ENCODE data around the gene LSM2.
"Not testable (repeated sequence)": the region's sequence is repeated elsewhere in the genome, so short reads cannot be mapped to it uniquely, and the experiment has no call there.

The LSM2 gene

DNA sequence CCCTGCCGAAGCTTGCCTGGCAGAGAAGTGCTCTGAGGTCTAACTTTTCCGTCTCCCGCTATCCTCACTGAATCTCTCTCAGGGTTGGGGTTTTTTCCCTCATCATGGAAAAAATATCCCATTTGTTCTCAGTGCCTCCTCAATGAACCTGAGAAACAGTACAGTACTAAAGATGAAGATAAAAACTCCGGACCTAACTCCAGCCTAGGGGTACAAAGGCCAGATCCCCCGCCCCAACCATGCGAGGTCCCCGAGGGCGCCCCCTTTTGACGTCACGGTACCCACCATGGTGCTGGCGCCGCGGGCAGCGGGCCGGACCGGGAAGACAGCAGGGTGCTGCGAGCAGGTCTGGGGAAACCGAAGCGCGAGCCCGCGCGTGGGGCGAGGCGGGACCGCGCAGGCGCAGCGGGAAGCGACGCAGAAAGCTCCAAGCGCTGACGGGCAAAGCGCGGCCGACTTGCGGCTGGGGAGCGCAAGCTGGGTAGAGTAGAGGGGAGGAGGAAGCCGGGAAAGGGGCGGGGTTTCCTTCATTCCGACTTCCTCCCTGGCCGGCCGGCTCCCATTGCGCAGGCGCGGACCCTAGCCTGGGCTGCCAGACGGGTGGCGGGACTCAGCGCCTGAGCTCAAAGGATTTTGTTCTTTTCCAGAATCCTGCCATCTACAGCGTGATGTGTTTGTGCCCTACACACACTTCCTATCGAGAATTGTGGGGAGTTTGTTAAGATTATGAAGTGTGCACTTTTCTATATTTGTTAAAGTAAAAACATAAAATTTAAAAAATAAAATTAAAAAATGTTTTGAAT lies at the start of gene LSM2:
LSM2 (minus strand) TSS at position 497 of the 803 bp plus-strand sequence; CDS start at position 288, 209 bp downstream.
- peak; percentile 96 for DNase-seq (ENCODE audit: extremely low spot score, insufficient read length, low read depth)
- peak; percentile 93 for FAIRE-seq

DNA sequence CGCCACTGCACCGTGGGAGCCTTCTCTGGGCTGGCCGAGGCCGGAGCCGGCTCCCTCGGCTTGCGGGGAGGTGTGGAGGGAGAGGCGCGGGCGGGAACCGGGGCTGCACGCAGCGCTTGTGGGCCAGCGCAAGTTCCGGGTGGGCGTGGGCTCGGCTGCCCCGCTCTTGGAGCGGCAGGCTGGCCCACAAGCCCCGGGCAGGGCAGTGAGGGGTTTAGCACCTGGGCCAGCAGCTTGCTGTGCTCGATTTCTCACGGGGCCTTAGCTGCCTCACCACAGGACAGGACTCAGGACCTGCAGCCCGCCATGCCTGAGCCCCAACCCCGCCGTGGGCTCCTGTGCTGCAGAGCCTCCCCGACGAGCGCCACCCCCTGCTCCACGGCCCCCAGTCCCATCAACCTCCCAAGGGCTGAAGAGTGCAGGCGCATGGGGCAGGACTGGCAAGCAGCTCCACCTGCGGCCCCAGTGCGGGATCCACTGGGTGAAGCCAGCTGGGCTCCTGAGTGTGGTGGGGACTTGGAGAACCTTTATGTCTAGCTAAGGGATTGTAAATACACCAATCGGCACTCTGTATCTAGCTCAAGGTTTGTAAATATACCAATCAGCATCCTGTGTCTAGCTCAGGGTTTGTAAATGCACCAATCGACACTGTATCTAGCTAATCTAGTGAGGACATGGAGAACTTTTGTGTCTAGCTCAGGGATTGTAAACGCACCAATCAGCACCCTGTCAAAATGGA lies 45.4 kb upstream of the LSM2 start:
- DNase-seq (ENCODE audit: extremely low spot score, insufficient read length, low read depth); FAIRE-seq: not testable (repeated sequence)

DNA sequence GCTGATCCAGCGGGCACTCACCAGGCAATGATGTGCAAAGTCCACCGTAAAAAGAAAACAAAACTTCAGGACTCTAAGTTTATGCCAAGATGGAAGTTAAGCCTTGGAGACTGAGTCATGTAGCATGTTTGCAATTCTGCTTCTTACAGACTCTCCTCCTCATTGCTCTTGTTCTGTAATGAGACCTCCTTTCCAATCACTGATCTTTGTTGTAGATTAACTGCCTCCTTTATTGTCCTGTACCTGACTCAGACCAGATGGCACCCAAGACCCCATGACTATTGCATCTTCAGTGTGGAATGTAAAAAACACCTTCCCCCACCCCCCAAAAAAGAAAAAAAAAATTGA lies 44.7 kb upstream of the LSM2 start:
- FAIRE-seq (no peak), DNase-seq (ENCODE audit: extremely low spot score, insufficient read length, low read depth) (no peak)

DNA sequence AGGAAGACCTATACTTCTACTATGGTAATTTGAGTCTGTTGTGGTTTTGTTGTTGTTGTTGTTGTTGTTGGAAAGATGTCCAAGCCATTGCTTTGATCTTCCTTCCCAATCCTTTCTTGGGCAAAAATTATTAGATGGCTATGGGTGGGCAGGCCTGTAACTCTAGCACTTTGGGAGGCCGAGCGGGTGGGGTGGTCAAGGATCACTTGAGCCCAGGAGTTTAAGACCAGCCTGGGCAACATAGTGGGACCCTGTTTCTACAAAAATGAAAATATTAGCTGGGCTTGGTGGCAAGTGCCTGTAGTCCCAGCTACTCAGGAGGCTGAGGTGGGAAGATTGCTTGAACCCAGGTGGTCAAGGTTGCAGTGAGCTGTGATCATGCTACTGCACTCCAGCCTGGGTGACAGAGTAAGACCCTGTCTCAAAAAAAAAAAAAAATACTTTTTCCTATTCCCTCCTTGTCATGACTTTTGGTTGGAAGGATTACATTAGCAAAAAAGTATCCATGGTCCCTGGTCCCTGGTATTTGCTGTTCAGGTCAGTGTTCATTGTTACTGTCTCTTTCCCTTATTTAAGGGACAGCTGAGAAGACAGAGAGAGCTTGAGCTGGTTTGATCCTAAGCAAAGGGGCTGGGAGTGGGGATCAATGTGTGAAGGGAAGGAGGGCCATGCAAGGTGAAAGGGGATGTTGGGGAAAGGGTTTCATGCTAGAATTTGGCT lies 44.2 kb upstream of the LSM2 start:
- DNase-seq (ENCODE audit: extremely low spot score, insufficient read length, low read depth) (no peak), FAIRE-seq (no peak)

DNA sequence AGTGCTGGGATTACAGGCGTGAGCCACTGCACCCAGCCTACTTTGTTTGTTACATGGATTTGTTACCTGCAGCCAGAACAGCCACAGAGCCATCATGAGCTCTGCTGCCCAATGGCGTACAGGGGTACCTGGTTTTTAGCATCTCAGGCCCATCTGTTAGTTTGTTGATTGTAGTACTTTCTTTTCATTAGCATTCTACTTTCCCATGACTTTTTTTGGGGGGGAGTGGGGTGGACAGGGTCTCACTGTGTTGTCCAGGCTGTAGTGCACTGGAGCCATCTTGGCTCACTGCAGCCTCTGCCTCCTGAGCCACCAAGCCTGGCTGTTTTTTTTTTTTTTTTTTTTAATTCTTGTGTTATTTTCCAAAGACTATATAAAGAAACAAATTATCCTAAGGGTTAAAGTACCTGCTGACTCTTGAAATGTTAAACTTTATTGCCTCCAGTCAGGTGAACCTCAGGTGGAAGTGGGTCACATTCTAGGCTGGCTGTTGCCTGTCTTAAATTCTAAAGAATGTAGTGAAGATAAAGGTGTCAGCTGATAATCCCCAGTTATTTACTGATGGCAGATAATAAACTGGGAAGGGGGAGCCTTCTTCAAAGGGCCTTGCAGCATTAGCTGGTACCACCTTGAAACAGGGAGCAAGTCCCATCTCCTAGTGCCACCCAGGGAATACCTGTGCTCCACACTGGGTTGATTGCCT lies 40.7 kb upstream of the LSM2 start:
- FAIRE-seq (no peak), DNase-seq (ENCODE audit: extremely low spot score, insufficient read length, low read depth) (no peak)

DNA sequence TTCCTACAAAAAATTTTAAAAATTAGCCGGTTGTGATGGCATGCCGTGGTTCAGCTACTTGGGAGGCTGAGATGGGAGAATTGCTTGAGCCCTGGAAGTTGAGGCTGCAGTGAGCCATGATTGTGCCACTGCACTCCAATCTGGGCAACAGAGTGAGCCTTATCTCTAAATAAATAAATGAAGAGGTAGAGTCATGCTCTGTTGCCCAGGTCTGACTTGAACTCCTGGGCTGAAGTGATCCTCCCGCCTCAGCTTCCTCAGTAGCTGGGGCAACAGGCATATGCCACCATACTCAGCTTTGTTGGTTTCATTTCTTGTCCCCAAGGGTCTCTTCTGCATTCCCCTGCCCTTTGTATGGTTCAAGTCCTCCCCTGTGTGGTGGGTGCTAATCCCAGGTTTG lies 37.7 kb upstream of the LSM2 start:
- DNase-seq (ENCODE audit: extremely low spot score, insufficient read length, low read depth): no peak
- FAIRE-seq: no peak

DNA sequence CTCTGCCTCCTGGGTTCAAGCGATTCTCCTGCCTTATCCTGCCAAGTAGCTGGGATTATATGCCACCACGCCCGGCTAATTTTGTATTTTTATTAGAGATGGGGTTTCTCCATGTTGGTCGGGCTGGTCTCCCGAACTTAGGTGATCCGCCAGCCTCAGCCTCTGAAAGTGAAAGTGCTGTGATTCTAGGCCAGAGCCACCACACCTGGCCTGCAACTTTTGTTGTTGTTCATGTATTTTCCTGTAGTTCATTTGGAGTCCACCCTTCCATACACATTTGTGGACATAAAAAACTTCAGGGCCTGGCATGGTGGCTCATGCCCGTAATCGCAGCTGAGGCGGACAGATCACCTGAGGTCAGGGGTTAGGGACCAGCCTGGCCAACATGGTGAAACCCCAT lies 35.3 kb upstream of the LSM2 start:
- no peak for DNase-seq (ENCODE audit: extremely low spot score, insufficient read length, low read depth)
- no peak for FAIRE-seq

DNA sequence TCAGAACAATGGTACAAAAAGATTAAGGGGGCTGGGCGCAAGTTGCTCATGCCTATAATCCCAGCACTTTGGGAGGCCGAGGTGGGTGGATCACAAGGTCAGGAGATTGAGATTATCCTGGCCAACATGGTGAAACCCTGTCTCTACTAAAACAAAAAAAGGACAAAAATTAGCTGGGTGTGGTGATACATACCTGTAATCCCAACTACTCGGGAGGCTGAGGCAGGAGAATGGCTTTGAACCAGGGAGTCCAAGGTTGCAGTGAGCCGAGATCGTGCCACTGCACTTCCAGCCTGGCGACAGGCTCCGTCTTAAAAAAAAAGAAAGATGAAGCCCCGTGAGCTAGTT lies 33.0 kb upstream of the LSM2 start:
- FAIRE-seq; DNase-seq (ENCODE audit: extremely low spot score, insufficient read length, low read depth): not testable (repeated sequence)

DNA sequence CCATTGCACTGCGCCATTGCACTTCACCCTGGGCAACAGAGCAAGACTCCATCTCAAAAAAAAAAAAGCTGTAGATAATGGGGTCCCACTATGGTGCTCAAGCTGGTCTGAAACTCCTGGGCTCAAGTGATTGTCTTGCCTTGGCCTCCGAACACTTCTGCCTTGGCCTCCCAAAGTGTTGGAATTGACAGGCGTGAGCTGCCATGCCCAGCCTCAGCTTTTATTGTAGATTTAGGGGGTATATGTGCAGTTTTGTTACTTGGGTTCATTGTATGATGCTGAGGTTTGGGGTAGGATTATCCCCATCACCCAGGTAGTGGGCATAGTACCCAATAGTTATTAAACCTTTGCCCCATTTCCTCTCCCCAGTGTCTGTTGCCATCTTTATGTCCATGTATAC lies 32.2 kb upstream of the LSM2 start:
- FAIRE-seq (no peak), DNase-seq (ENCODE audit: extremely low spot score, insufficient read length, low read depth) (no peak)

DNA sequence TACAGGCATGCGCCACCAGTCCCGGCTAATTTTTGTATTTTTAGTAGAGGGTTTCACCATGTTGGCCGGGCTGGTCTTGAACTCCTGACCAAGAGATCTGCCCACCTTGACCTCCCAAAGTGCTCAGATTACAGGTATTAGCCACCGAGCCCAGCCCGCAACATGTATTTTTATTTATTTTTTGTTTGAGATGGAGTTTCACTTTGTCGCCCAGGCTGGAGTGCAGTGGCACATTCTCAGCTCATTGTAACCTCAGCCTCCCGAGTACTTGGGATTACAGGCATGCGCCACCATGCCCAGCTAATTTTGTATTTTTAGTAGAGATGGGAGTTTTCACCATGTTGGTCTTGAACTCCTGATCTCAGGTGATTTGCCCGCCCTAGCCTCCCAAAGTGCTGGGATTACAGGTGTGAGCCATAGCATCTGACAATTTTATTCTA lies 31.4 kb upstream of the LSM2 start:
- DNase-seq (ENCODE audit: extremely low spot score, insufficient read length, low read depth); FAIRE-seq: not testable (repeated sequence)

DNA sequence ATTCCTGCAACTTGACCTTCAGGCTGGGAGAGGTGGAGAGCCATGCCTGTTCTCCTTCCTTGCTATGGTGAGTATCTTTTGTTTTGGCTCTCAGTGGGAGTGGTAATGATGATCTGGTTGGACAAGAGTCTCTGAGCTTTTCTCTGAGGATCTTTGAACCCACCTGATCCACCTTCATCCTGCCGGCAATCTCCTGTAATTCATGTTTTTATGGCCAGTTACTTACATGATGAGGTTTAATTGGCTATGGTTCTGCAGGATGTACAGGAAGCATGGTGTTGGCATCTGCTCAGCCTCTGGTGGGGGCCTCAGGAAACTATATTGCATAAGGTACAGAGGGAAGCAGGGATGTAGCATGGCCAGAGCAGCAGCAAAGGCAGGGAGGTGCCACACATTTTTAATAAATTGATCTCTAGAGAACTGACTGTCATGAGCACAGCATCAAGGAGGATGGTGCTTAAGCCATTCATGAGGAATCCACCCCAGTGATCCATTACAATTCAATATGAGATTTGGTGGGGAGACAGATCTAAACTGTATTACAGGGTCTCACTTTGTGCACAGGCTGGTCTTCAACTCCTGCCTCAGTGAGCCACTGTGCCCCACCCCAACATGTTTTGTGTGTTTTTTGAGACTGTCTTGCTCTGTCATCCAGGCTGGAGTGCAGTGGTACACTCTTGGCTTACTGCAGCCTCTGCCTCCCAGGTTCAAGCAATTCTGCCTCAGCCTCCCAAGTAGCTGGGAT lies 30.8 kb upstream of the LSM2 start:
- FAIRE-seq: no peak
- DNase-seq (ENCODE audit: extremely low spot score, insufficient read length, low read depth): no peak

DNA sequence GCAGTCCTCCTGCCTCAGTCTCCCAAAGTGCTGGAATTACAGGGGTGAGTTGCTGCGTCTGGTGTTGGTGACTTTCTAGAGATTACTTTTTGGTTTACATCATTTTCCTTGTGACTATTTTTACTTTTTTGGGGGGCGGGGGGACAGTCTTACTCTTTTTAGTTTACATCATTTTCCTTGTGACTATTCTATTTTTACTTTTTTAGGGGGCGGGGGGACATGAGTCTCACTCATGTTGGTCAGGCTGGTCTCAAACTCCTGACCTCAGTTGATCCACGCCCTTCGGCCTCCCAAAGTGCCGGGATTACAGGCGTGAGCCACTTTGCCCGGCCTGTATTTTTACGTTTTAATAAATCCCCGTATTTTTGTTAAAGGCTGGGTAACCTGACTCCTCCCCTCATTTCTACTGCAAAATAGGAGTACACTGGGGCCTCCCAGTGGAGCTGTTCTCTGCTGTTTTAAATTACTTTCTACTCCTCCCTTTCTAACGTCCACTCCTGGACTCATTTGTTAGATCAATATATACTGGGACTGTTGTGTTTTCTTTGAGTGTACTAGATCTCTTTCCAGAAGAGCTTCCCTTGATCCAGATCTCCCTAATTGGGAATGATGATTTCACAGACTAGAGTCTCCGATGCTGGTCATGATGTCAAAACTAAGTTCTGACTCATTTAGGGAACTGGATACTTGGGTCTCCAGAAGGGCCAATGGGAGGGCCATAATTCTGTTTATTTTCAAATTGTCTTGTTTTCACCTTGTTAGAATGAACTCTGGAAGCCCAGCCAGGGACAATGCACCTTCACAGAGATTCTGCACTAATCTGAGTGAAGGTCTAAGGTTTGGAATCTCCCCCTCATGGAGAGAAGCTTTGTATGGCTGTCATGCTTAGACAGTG lies 30.0 kb upstream of the LSM2 start:
- FAIRE-seq: no peak
- no peak for DNase-seq (ENCODE audit: extremely low spot score, insufficient read length, low read depth)

DNA sequence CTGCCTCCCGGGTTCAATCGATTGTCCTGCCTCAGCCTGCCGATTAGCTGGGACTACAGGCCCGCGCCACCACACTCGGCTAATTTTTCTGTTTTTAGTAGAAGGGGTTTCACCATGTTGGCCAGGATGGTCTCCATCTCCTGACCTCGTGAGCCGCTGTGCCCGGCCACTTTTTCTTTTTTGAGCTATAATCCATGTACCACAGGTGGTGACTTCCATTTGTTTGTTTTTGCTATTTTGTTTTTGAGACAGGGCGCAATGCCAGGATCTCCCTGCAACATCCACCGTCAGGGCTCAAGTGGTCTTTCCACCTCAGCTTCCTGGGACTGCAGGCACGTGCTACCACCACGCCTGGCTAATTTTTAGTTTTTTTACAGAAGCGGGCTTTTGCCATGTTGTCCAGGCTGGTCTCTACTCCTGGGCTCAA lies 29.3 kb upstream of the LSM2 start:
- DNase-seq (ENCODE audit: extremely low spot score, insufficient read length, low read depth) (no peak), FAIRE-seq (no peak)

DNA sequence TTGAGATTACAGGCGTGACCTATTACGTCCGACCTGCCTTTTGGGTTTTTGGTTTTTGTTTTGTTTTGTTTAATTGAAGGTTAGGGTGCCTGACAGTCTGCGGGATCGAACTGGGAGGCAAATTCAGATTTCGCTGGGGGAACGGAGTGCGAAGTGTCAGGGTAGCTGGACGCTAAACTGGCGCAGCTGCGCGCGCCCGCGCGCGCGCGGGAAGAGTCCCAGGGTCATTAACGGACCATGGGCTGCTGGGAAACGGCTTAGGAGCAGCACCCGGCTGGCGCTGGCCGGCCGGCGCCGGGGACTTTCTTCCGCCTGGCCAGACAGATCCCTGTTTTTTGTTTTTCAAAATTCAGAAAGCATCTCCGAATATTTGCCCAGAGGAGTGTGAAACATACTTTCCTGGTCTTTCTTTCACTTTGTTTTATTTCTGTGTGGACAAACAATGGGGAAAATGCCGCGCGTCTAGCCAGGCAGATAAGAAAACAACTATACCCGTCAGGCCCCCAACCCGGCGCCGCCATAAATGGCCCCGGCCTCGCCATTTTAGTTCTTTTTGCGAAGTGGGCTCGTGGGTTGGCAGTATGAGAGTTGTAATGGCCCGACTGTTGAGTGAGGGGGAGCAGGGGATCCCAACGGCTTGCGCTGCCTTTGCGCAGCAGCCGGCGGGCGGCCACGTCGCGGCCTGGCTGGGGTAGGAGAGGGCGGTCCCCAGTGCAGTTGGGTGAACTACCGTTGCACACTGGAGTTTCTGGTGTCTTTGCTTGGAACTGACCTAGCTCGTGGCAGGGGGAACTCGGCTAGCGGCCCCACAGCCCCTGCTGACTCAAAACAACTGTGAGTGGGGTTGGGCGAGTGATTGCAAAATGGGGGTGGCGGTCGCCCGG lies 27.8 kb upstream of the LSM2 start:
- DNase-seq (ENCODE audit: extremely low spot score, insufficient read length, low read depth) (peak; percentile 77), FAIRE-seq (peak; percentile 73)

DNA sequence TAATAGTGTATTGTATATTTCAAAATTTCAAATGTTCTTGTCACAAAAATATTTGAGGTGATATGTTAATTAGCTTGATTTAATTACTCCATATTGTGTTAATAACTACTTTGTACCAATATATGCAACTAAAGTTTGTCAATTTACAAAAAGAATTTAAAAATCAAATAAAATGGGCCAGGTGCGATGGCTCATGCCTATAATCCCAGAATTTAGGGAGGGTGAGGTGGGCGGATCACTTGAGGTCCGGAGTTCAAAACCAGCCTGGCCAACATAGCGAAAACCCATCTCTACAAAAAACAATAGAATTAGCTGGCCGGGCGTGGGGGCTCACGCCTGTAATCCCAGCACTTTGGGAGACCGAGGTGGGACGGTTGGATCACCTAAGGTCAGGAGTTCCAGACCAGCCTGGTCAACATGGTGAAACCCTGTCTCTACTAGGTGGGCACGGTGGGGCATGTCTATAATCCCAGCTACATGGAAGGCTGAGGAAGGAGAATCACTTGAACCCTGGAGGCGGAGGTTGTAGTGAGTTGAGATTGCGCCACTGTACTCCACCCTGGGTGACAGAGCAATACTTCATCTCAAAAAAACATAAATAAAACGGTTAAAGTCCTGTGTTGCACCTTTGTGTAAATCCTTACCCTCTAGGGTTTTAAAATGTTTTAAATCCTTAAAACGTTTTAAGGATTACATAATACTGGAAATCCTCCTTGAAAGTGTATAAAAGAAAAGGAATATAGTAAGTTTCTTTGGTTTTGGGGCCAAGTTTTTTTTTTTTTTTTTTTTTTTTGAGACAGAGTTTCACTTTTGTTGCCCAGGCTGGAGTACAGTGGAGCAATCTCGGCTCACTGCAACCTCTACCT lies 24.8 kb upstream of the LSM2 start:
- DNase-seq (ENCODE audit: extremely low spot score, insufficient read length, low read depth): no peak
- no peak for FAIRE-seq

DNA sequence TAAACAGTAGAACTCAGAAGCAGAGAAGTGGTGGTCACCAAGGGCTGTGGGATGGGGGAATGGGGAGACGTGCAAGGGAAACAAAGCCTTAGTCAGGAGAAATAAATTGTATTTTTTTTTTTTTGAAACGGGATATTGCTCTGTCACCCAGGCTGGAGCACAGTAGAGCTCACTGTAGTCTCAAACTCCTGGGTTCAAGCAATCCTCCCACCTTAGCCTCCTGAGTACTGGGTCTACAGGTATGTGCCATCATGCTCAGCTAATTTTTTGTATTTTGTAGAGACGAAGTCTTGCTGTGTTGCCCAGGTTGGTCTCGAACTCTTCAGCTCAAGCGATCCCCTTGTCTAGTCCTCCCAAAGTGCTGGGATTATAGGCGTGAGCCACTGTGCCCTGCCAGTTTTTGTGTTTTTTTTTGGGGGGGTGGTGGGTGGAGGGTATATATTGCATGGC lies 24.1 kb upstream of the LSM2 start:
- no peak for FAIRE-seq
- no peak for DNase-seq (ENCODE audit: extremely low spot score, insufficient read length, low read depth)

All from GM18507 (cell line).